Measurements from ENCODE around the gene LRRC45.
A peak's percentile ranks its signal among the peaks of the same experiment; 100 is the strongest.
"Not testable (repeated sequence)": the region's sequence is repeated elsewhere in the genome, so short reads cannot be mapped to it uniquely, and the experiment has no call there.

Gene LRRC45

GRCh38 chr17:82022981-82023446 is at the start of gene LRRC45:
Gene LRRC45, plus strand, starts transcription at chr17:82023305. Its CDS starts 339 bp downstream, at chr17:82023644.
- peak; percentile 98 for DNase-seq

- no peak for DNase-seq
Observed at GRCh38 chr17:81973432-81973831, 49.7 kb upstream of the LRRC45 start.

- DNase-seq, result no peak
Observed at GRCh38 chr17:81976332-81977210, 46.5 kb upstream of the LRRC45 start.

- DNase-seq, result peak; percentile 76
Observed at GRCh38 chr17:81977211-81977808, 45.8 kb upstream of the LRRC45 start, which contains the start of gene ASPSCR1. Gene ASPSCR1, plus strand, starts transcription at chr17:81977629. Its CDS starts 18 bp downstream, at chr17:81977647.

GRCh38 chr17:81978524-81979298 is 44.4 kb upstream of the LRRC45 start:
- no peak for DNase-seq

- DNase-seq, result no peak
Observed at GRCh38 chr17:81980122-81980521, 43.0 kb upstream of the LRRC45 start.

GRCh38 chr17:81980707-81981343 is 42.3 kb upstream of the LRRC45 start:
- no peak for DNase-seq

GRCh38 chr17:81981511-81981910 is 41.6 kb upstream of the LRRC45 start:
- not testable (repeated sequence) for DNase-seq

GRCh38 chr17:81983011-81983638 is 40.0 kb upstream of the LRRC45 start:
- no peak for DNase-seq

GRCh38 chr17:81983639-81984373 is 39.3 kb upstream of the LRRC45 start:
- no peak for DNase-seq

GRCh38 chr17:81984773-81985410 is 38.2 kb upstream of the LRRC45 start:
- no peak for DNase-seq

- no peak for DNase-seq
Observed at GRCh38 chr17:81986606-81987005, 36.5 kb upstream of the LRRC45 start.

GRCh38 chr17:81987161-81987770 is 35.8 kb upstream of the LRRC45 start:
- DNase-seq, result no peak

- DNase-seq, result no peak
Observed at GRCh38 chr17:81990836-81991683, 32.0 kb upstream of the LRRC45 start.

- no peak for DNase-seq
Observed at GRCh38 chr17:81991684-81992305, 31.3 kb upstream of the LRRC45 start.

GRCh38 chr17:81992306-81993102 is 30.6 kb upstream of the LRRC45 start:
- no peak for DNase-seq

GRCh38 chr17:81993729-81994592 is 29.1 kb upstream of the LRRC45 start:
- no peak for DNase-seq
